Measurements from ENCODE around the gene KLK2.

KLK2 gene

GRCh38 chr19:50873056-50873455 lies at the start of gene KLK2:
Gene KLK2 (plus strand): TSS chr19:50873439. CDS start chr19:50873474, 35 bp downstream.
- no peak for DNase-seq (ENCODE audit: low read depth in 1 of 2, low spot score in 1 of 2)

- no peak for DNase-seq (ENCODE audit: low read depth in 1 of 2, low spot score in 1 of 2)
Measured at GRCh38 chr19:50826492-50827240, 46.6 kb upstream of the KLK2 start.

- DNase-seq (ENCODE audit: low read depth in 1 of 2, low spot score in 1 of 2) = no peak
Measured at GRCh38 chr19:50827476-50827875, 45.8 kb upstream of the KLK2 start.

- no peak for DNase-seq (ENCODE audit: low read depth in 1 of 2, low spot score in 1 of 2)
Measured at GRCh38 chr19:50829801-50830200, 43.4 kb upstream of the KLK2 start.

GRCh38 chr19:50830266-50831025 lies 42.8 kb upstream of the KLK2 start:
- DNase-seq (ENCODE audit: low read depth in 1 of 2, low spot score in 1 of 2) = no peak

- DNase-seq (ENCODE audit: low read depth in 1 of 2, low spot score in 1 of 2) = no peak
Measured at GRCh38 chr19:50831026-50831396, 42.2 kb upstream of the KLK2 start.

GRCh38 chr19:50832666-50833065 lies 40.6 kb upstream of the KLK2 start:
- no peak for DNase-seq (ENCODE audit: low read depth in 1 of 2, low spot score in 1 of 2)

- DNase-seq (ENCODE audit: low read depth in 1 of 2, low spot score in 1 of 2) = no peak
Measured at GRCh38 chr19:50833117-50833801, 40.0 kb upstream of the KLK2 start, which contains the start of gene KLK15. Gene KLK15 (minus strand): TSS chr19:50833574. CDS start chr19:50831492, 2,082 bp downstream.

GRCh38 chr19:50833802-50834167 lies 39.5 kb upstream of the KLK2 start:
- DNase-seq (ENCODE audit: low read depth in 1 of 2, low spot score in 1 of 2) = no peak

GRCh38 chr19:50835103-50835784 lies 38.0 kb upstream of the KLK2 start:
- no peak for DNase-seq (ENCODE audit: low read depth in 1 of 2, low spot score in 1 of 2)

- DNase-seq (ENCODE audit: low read depth in 1 of 2, low spot score in 1 of 2) = peak; percentile 23 to 70
Measured at GRCh38 chr19:50835785-50836542, 37.3 kb upstream of the KLK2 start.

GRCh38 chr19:50836543-50837195 lies 36.6 kb upstream of the KLK2 start:
- no peak for DNase-seq (ENCODE audit: low read depth in 1 of 2, low spot score in 1 of 2)

- DNase-seq (ENCODE audit: low read depth in 1 of 2, low spot score in 1 of 2) = no peak
Measured at GRCh38 chr19:50837300-50837699, 35.9 kb upstream of the KLK2 start.

- DNase-seq (ENCODE audit: low read depth in 1 of 2, low spot score in 1 of 2) = no peak
Measured at GRCh38 chr19:50838239-50838638, 35.0 kb upstream of the KLK2 start.

- DNase-seq (ENCODE audit: low read depth in 1 of 2, low spot score in 1 of 2) = no peak
Measured at GRCh38 chr19:50839712-50840655, 33.3 kb upstream of the KLK2 start.

GRCh38 chr19:50842130-50842529 lies 31.1 kb upstream of the KLK2 start:
- DNase-seq (ENCODE audit: low read depth in 1 of 2, low spot score in 1 of 2) = no peak

GRCh38 chr19:50843205-50843604 lies 30.0 kb upstream of the KLK2 start:
- no peak for DNase-seq (ENCODE audit: low read depth in 1 of 2, low spot score in 1 of 2)

GRCh38 chr19:50843701-50844221 lies 29.5 kb upstream of the KLK2 start:
- DNase-seq (ENCODE audit: low read depth in 1 of 2, low spot score in 1 of 2) = no peak

Measured in stimulated activated CD4-positive, alpha-beta T cell treated with anti-CD3 and anti-CD28 coated beads, Interleukin-15, amount 100 ng/mL, for 1 hour (primary cell).